ENCODE measurements around the gene ACCS. TPM values are rescaled to one million over a fixed set of nuclear protein-coding genes. Genes with fewer than 3 reads are reported as not detected.

Gene ACCS
- total and polyA plus RNA-seq, 2 donors (not counting 3 experiments of a cell fraction or from before 2014, with no cell fraction given), result 8.6 to 22.7 TPM

- CTCF ChIA-PET, result interaction anchor here (6.7 kb wide), 1 partner anchor 11 kb away, joined by 45 read pairs; the partner anchor contains the start of gene EXT2
- H3K27ac ChIP-seq (ENCODE audit: insufficient read depth, low read depth, low read length), result no peak overlapping the region
- intact Hi-C loops (cut with micrococcal nuclease), result no loop called here
Observed at GRCh38 chr11:44083433-44083832, 17.4 kb downstream of the ACCS start.

GRCh38 chr11:44083906-44084305, 17.8 kb downstream of the ACCS start:
- no peaks in the 10 kb centered on the region for H3K9me1 ChIP-seq (replicated peaks; ENCODE audit: control insufficient read depth, extremely low read depth, insufficient read depth, low read length)
- intact Hi-C loops (cut with micrococcal nuclease), result no loop called here
- no peak for TF ChIP-seq CTCF (IDR thresholded peaks at IDR 0.05; ENCODE audit: extremely low read depth in 1 of 2, insufficient read depth in 1 of 2, low read depth in 1 of 2, low read length in 2 of 2)
- TF ChIP-seq FOS (IDR thresholded peaks at IDR 0.05; ENCODE audit: borderline replicate concordance, insufficient read depth, low read length), result no peak
- TF ChIP-seq POLR2A (IDR thresholded peaks at IDR 0.05; ENCODE audit: low read depth, low read length), result no peak
- TF ChIP-seq GATA2 (IDR thresholded peaks at IDR 0.05; ENCODE audit: insufficient read depth, insufficient read length, low read depth, low read length), result no peak
- TF ChIP-seq, protein P1, sequence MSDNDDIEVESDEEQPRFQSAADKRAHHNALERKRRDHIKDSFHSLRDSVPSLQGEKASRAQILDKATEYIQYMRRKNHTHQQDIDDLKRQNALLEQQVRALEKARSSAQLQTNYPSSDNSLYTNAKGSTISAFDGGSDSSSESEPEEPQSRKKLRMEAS (IDR thresholded peaks at IDR 0.05; ENCODE audit: insufficient read depth, insufficient read length), result no peak
- TF ChIP-seq POLR2AphosphoS5 (IDR thresholded peaks at IDR 0.05; ENCODE audit: insufficient read depth, low read depth, low read length), result no peak
- dilution Hi-C loops (cut with MboI; ENCODE audit: extremely low pct_ligation_motif_present, low sequenced_read_pairs), result no loop called here
- CTCF ChIA-PET, result interaction anchor here (6.7 kb wide), 1 partner anchor 10 kb away, joined by 45 read pairs; the partner anchor contains the start of gene EXT2
- no peak overlapping the region for H3K4me3 ChIP-seq (replicated peaks in 1 of 3; ENCODE audit: insufficient read depth in 1 of 3, low read depth in 1 of 3, low read length in 3 of 3)
- no peaks in the 10 kb centered on the region for H3K36me3 ChIP-seq (ENCODE audit: control insufficient read depth in 2 of 2, extremely low read depth in 1 of 2, insufficient read depth in 2 of 2, low read length in 2 of 2)
- no peaks in the 10 kb centered on the region for H3K4me1 ChIP-seq (ENCODE audit: control insufficient read depth, extremely low read depth, insufficient read depth, low read length)
- FAIRE-seq, result no peak
- no TSS peak for BruUV-seq (replicated peaks)
- H3K27me3 ChIP-seq (ENCODE audit: control insufficient read depth in 2 of 2, insufficient read depth in 2 of 2, low read length in 2 of 2), result peaks cover 17 to 36% of the 10 kb centered on the region in 2 experiments
- POLR2A ChIA-PET, result no interaction called here
- H3K79me2 ChIP-seq (ENCODE audit: control insufficient read depth, insufficient read depth, low read length), result no peaks in the 10 kb centered on the region
- no peak overlapping the region for H3K9ac ChIP-seq (replicated peaks; ENCODE audit: extremely low read depth, insufficient read depth, low read length)
- no peak overlapping the region for H3K27ac ChIP-seq (ENCODE audit: insufficient read depth, low read depth, low read length)
- H3K4me2 ChIP-seq (ENCODE audit: insufficient read depth, low read length), result no peak overlapping the region
- H2AFZ ChIP-seq (ENCODE audit: low read depth, low read length), result no peak overlapping the region
- no peaks in the 10 kb centered on the region for H3K9me3 ChIP-seq (replicated peaks; ENCODE audit: control insufficient read depth, insufficient read depth, low read length)
- DNase-seq (ENCODE audit: low read depth, low spot score), result no peak
- H4K20me1 ChIP-seq (replicated peaks; ENCODE audit: control insufficient read depth, extremely low read depth, insufficient read depth, low read length), result no peaks in the 10 kb centered on the region

More at GRCh38 chr11:44083433-44083832, 17.4 kb downstream of the ACCS start:
- Histone ChIP-seq H3K4me2 (ENCODE audit: insufficient read depth, low read length) (no peak overlapping the region), H3K9me3 (replicated peaks; ENCODE audit: control insufficient read depth, insufficient read depth, low read length) (no peaks in the 10 kb centered on the region), H3K4me1 (ENCODE audit: control insufficient read depth, extremely low read depth, insufficient read depth, low read length) (no peaks in the 10 kb centered on the region), H3K9me1 (replicated peaks; ENCODE audit: control insufficient read depth, extremely low read depth, insufficient read depth, low read length) (no peaks in the 10 kb centered on the region), H3K79me2 (ENCODE audit: control insufficient read depth, insufficient read depth, low read length) (no peaks in the 10 kb centered on the region), H3K36me3 (ENCODE audit: control insufficient read depth in 2 of 2, extremely low read depth in 1 of 2, insufficient read depth in 2 of 2, low read length in 2 of 2) (no peaks in the 10 kb centered on the region), H4K20me1 (replicated peaks; ENCODE audit: control insufficient read depth, extremely low read depth, insufficient read depth, low read length) (no peaks in the 10 kb centered on the region), H2AFZ (ENCODE audit: low read depth, low read length) (no peak overlapping the region), H3K27me3 (ENCODE audit: control insufficient read depth in 2 of 2, insufficient read depth in 2 of 2, low read length in 2 of 2) (peaks cover 17 to 32% of the 10 kb centered on the region in 2 experiments), H3K4me3 (replicated peaks in 1 of 3; ENCODE audit: insufficient read depth in 1 of 3, low read depth in 1 of 3, low read length in 3 of 3) (no peak overlapping the region), H3K9ac (replicated peaks; ENCODE audit: extremely low read depth, insufficient read depth, low read length) (no peak overlapping the region)
- dilution Hi-C loops (cut with MboI; ENCODE audit: extremely low pct_ligation_motif_present, low sequenced_read_pairs), result no loop called here
- TF ChIP-seq CTCF (IDR thresholded peaks at IDR 0.05; ENCODE audit: extremely low read depth in 1 of 2, insufficient read depth in 1 of 2, low read depth in 1 of 2, low read length in 2 of 2), result no peak
- FAIRE-seq (no peak), DNase-seq (ENCODE audit: low read depth, low spot score) (no peak)
- POLR2A ChIA-PET, result no interaction called here
- no TSS peak for BruUV-seq (replicated peaks)
